Body of pancreas (tissue), 4 donors: ENCODE data around the gene KIAA1210. TPM values are rescaled to one million over a fixed set of nuclear protein-coding genes. Genes with fewer than 3 reads are reported as not detected.

Experiments used
- ATAC-seq: fragments of 150-250 bp; one replicate; pipeline ENCODE4 v1.9.1; 2016
- DNase-seq, 4 donors: peaks; one replicate each; pipeline ENCODE4 v3.0.0-alpha.2; 2019
- H3K27ac ChIP-seq, 4 donors: fragments of 200-600 bp; sonication (generic); 1 replicate in 3 of 4; 2 replicates in 1 of 4; pipeline versions ENCODE4 v1.5.1 to v1.6.1; 2016 to 2019; ENCODE audit warnings: mild to moderate bottlenecking in 1 of 4, mixed read lengths in 1 of 4, moderate library complexity in 1 of 4
- H3K27me3 ChIP-seq, 2 donors: fragments of 200-600 bp; sonication (generic); one replicate each; pipeline ENCODE4 v1.6.0; 2016; ENCODE audit warnings: mild to moderate bottlenecking in 1 of 2
- H3K36me3 ChIP-seq, 2 donors: fragments of 200-600 bp; sonication (generic); replicated peaks in 1 of 2; 2 replicates each; pipeline ENCODE4 v1.5.1; 2016; ENCODE audit warnings: low read depth in 2 of 2; ENCODE audit not compliant: insufficient read depth in 1 of 2
- H3K4me1 ChIP-seq: fragments of 200-600 bp; sonication (generic); one replicate; pipeline ENCODE4 v1.6.0; 2016
- H3K4me3 ChIP-seq, 2 donors: fragments of 200-600 bp; sonication (generic); 1 replicate in 1 of 2; 2 replicates in 1 of 2; pipeline ENCODE4 v1.5.1; 2016 to 2019
- H3K9me3 ChIP-seq, 3 donors: fragments of 200-600 bp; sonication (generic); 1 replicate in 2 of 3; 2 replicates in 1 of 3; pipeline ENCODE4 v1.5.1; 2016
- CTCF ChIP-seq, 7 experiments: fragments of 450-650 bp in 4 of 7; fragments of 200-600 bp in 3 of 7; sonication (generic) in 3 of 7; IDR thresholded peaks; one replicate each; pipeline ENCODE4 v1.5.1; 2016 to 2019; ENCODE audit warnings: antibody characterized with exemption in 7 of 7
- POLR2A ChIP-seq, 3 donors: fragments of 450-650 bp; IDR thresholded peaks; one replicate each; pipeline ENCODE4 v1.6.1; 2016; ENCODE audit warnings: antibody characterized with exemption in 3 of 3, mild to moderate bottlenecking in 2 of 3
- WGBS, 2 donors: methylation state at CpG; one replicate each; pipeline ENCODE4 v1.1.5; 2017; 5-methylcytosine and 5-hydroxymethylcytosine counted together
- intact Hi-C: fragments of 100-400 bp; cut with DNase I; formaldehyde crosslinking; loops from one replicate; pipeline ENCODE4 v1.15.1; 2023
- total RNA-seq, 2 donors: library from RNA; depleted of rRNA; stranded (reverse); fragments of >200 nt; gene quantifications; one replicate each; pipeline ENCODE4 v1.1.0, GENCODE V29; 2016

Gene KIAA1210
- total RNA-seq, 2 donors from 2014 or later: not detected

- no peaks in the 10 kb centered on the region for H3K36me3 ChIP-seq
- ATAC-seq: no peak
- DNase-seq: no peak
- TF ChIP-seq POLR2A (IDR thresholded peaks at IDR 0.05): no peak
- no peak for TF ChIP-seq CTCF (IDR thresholded peaks at IDR 0.05)
- no peaks in the 10 kb centered on the region for H3K4me1 ChIP-seq
- no peaks in the 10 kb centered on the region for H3K27me3 ChIP-seq
- H3K4me3 ChIP-seq: no peak overlapping the region
- WGBS, 2 donors: 100% methylated on average over 1 of the region's 1 CpG; no CpG with 5 or more reads in 1 of the 2 donors
- intact Hi-C loops: no loop called here
- no peak overlapping the region for H3K27ac ChIP-seq
- no peaks in the 10 kb centered on the region for H3K9me3 ChIP-seq
These were observed 28.6 kb upstream of the KIAA1210 start for GRCh38 chrX:119156241-119156640.

DNA sequence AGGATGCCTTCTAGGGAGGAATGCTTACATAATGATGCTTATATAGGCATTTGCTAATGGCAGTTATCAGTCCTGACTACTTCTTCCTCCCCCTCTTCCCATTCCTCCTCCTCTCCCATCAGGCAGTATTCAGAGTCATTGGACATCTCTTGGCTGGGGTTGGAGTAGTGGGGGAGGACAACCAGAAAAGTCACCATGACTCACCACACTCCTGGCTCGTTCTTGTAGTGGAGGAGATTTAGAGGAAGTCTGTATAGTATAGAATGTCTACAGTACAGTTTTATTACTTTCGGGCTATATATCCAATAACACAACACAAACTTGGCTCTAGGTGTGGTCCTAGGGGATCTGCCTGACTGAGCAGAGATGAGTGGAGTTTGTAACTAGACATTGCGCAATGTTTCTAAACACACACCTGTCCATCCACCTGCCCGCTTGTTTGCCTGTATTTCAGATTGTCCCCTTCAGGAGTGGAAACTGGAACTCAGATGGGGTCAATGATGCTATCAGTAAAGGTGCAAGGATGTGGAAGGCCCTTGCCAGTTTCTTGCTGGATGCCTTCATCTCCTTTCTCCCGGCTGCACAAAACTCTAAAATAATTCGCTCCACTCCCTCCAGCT, 27.9 kb upstream of the KIAA1210 start:
- intact Hi-C loops: no loop called here
- Histone ChIP-seq H3K9me3 (no peaks in the 10 kb centered on the region), H3K4me1 (no peaks in the 10 kb centered on the region), H3K27ac (no peak overlapping the region), H3K36me3 (no peaks in the 10 kb centered on the region), H3K27me3 (no peaks in the 10 kb centered on the region), H3K4me3 (no peak overlapping the region)
- TF ChIP-seq CTCF (IDR thresholded peaks at IDR 0.05) (no peak), POLR2A (IDR thresholded peaks at IDR 0.05) (no peak)
- WGBS, 2 donors: 61 to 63% methylated on average over 4 to 6 of the region's 6 CpGs
- ATAC-seq: no peak
- DNase-seq: no peak

- 60 to 77% methylated on average over 2 to 9 of the region's 9 CpGs for WGBS, 2 donors
- ATAC-seq: no peak
- intact Hi-C loops: no loop called here
These were observed 23.4 kb upstream of the KIAA1210 start for GRCh38 chrX:119151051-119151380.

GRCh38 chrX:119150163-119151050, 22.8 kb upstream of the KIAA1210 start:
- no peak for DNase-seq
- Histone ChIP-seq H3K4me3 (no peak overlapping the region), H3K4me1 (no peaks in the 10 kb centered on the region), H3K27ac (no peak overlapping the region), H3K27me3 (no peaks in the 10 kb centered on the region), H3K9me3 (no peaks in the 10 kb centered on the region), H3K36me3 (no peaks in the 10 kb centered on the region)
- ATAC-seq: no peak
- TF ChIP-seq CTCF (IDR thresholded peaks at IDR 0.05) (no peak), POLR2A (IDR thresholded peaks at IDR 0.05) (no peak)
- intact Hi-C loops: no loop called here
- WGBS, 2 donors: 55 to 60% methylated on average over 14 to 32 of the region's 42 CpGs

More at GRCh38 chrX:119151051-119151380, 23.4 kb upstream of the KIAA1210 start:
- H3K9me3 ChIP-seq: no peaks in the 10 kb centered on the region
- H3K36me3 ChIP-seq: no peaks in the 10 kb centered on the region
- no peak overlapping the region for H3K4me3 ChIP-seq
- TF ChIP-seq POLR2A (IDR thresholded peaks at IDR 0.05) (no peak), CTCF (IDR thresholded peaks at IDR 0.05) (no peak)
- H3K27ac ChIP-seq: no peak overlapping the region
- no peaks in the 10 kb centered on the region for H3K4me1 ChIP-seq
- DNase-seq: no peak
- no peaks in the 10 kb centered on the region for H3K27me3 ChIP-seq
